Endothelial cell (in vitro differentiated cells): ENCODE results near the gene SLC44A4. TPM values are rescaled to one million over a fixed set of nuclear protein-coding genes. Genes with fewer than 3 reads are reported as not detected.

Experiments
- DNase-seq: peaks from one replicate; pipeline ENCODE4 v3.0.0; 2021; ENCODE audit warnings: low spot score
- H3K27ac Mint-ChIP-seq: one replicate; pipeline ENCODE4 v1.8.0; 2021; ENCODE audit warnings: mixed read lengths, inconsistent platforms; ENCODE audit not compliant: unreplicated experiment
- H3K27me3 Mint-ChIP-seq: one replicate; pipeline ENCODE4 v1.8.0; 2021; ENCODE audit warnings: mild to moderate bottlenecking, moderate library complexity, mixed read lengths, inconsistent platforms; ENCODE audit not compliant: unreplicated experiment
- H3K36me3 Mint-ChIP-seq: one replicate; pipeline ENCODE4 v1.8.0; 2021; ENCODE audit warnings: mild to moderate bottlenecking, low read depth, mixed read lengths, inconsistent platforms; ENCODE audit not compliant: unreplicated experiment
- H3K4me1 Mint-ChIP-seq: one replicate; pipeline ENCODE4 v1.8.0; 2021; ENCODE audit warnings: mild to moderate bottlenecking, mixed read lengths, inconsistent platforms; ENCODE audit not compliant: unreplicated experiment
- H3K4me3 Mint-ChIP-seq: one replicate; pipeline ENCODE4 v1.8.0; 2021; ENCODE audit warnings: mild to moderate bottlenecking, mixed read lengths, inconsistent platforms; ENCODE audit not compliant: unreplicated experiment
- H3K9me3 Mint-ChIP-seq: one replicate; pipeline ENCODE4 v1.8.0; 2021; ENCODE audit warnings: mixed read lengths, inconsistent platforms; ENCODE audit not compliant: unreplicated experiment
- CTCF ChIP-seq: fragments of 200-600 bp; sonication (generic); IDR thresholded peaks from one replicate; pipeline ENCODE4 v1.5.0; 2021; ENCODE audit warnings: antibody characterized with exemption; ENCODE audit not compliant: unreplicated experiment
- total RNA-seq: library from RNA; stranded (reverse); fragmentation: NEBNext Ultra II Directional; extraction: Animal tissue kit (Norgen Biotek cat#: 25700); gene quantifications from one replicate; pipeline ENCODE4 v1.2.1, GENCODE V29; 2021; ENCODE audit not compliant: unreplicated experiment

SLC44A4 gene
- total RNA-seq, 1 donor from 2014 or later, result 1.6 TPM

- Mint-ChIP-seq H3K27ac (no peak overlapping the region), H3K27me3 (peaks cover 6% of the 10 kb centered on the region), H3K36me3 (peaks cover 8% of the 10 kb centered on the region), H3K4me3 (no peak overlapping the region), H3K4me1 (no peaks in the 10 kb centered on the region), H3K9me3 (no peaks in the 10 kb centered on the region)
- DNase-seq, result no peak
- no peak for TF ChIP-seq CTCF
Measured at GRCh38 chr6:31879901-31880300, 1.1 kb upstream of the SLC44A4 start.

GRCh38 chr6:31879143-31879542, 346 bp upstream of the SLC44A4 start:
- Mint-ChIP-seq H3K27me3 (peaks cover 6% of the 10 kb centered on the region), H3K9me3 (no peaks in the 10 kb centered on the region), H3K36me3 (peaks cover 8% of the 10 kb centered on the region), H3K27ac (no peak overlapping the region), H3K4me3 (no peak overlapping the region), H3K4me1 (peaks cover 2% of the 10 kb centered on the region)
- no peak for DNase-seq
- TF ChIP-seq CTCF, result no peak

GRCh38 chr6:31878222-31878621, 575 bp downstream of the SLC44A4 start:
- Mint-ChIP-seq H3K27me3 (peaks cover 6% of the 10 kb centered on the region), H3K9me3 (no peaks in the 10 kb centered on the region), H3K36me3 (peaks cover 8% of the 10 kb centered on the region), H3K4me1 (peaks cover 4% of the 10 kb centered on the region), H3K4me3 (no peak overlapping the region), H3K27ac (no peak overlapping the region)
- TF ChIP-seq CTCF, result no peak
- DNase-seq, result no peak

GRCh38 chr6:31877651-31878161, 1.1 kb downstream of the SLC44A4 start:
- no peaks in the 10 kb centered on the region for H3K9me3 Mint-ChIP-seq
- H3K4me1 Mint-ChIP-seq, result peaks cover 4% of the 10 kb centered on the region
- no peak for TF ChIP-seq CTCF
- DNase-seq, result no peak
- H3K4me3 Mint-ChIP-seq, result no peak overlapping the region
- H3K27me3 Mint-ChIP-seq, result peaks cover 6% of the 10 kb centered on the region
- no peak overlapping the region for H3K27ac Mint-ChIP-seq
- peaks cover 8% of the 10 kb centered on the region for H3K36me3 Mint-ChIP-seq

- Mint-ChIP-seq H3K9me3 (no peaks in the 10 kb centered on the region), H3K27ac (no peak overlapping the region), H3K4me3 (no peak overlapping the region), H3K27me3 (peaks cover 6% of the 10 kb centered on the region), H3K4me1 (peaks cover 4% of the 10 kb centered on the region), H3K36me3 (peaks cover 8% of the 10 kb centered on the region)
- no peak for DNase-seq
- TF ChIP-seq CTCF, result no peak
Measured at GRCh38 chr6:31877125-31877650, 1.6 kb downstream of the SLC44A4 start.
